ENCODE measurements around the gene TMEM106C. TPM values are rescaled to one million over a fixed set of nuclear protein-coding genes. Genes with fewer than 3 reads are reported as not detected.

TMEM106C gene
- total RNA-seq, 1 donor from 2014 or later, result 30.0 TPM

DNA sequence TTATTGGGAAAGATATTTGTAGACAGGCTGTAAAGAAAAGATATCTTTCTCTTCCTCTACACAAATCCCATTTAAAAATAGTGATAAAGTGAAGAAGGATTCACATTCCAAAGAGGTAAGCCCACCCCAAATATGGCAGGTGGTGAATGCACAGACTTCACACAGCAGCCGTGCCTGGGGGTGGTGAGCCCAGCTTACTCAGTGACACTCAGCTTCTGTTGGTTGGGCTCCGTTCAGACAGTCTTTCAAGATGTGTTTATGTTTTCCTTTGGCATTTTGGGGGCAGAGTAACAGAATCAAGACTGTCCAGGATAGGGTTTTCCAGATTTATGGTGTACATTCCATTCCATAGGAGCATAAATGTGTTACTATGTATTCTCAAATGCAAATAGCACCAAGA lies 45.0 kb downstream of the TMEM106C start:
- Histone ChIP-seq H3K36me3 (ENCODE audit: insufficient read depth, low read length) (no peaks in the 10 kb centered on the region), H3K79me2 (ENCODE audit: insufficient read depth, low read length) (no peaks in the 10 kb centered on the region), H3K4me1 (ENCODE audit: insufficient read depth, low read length) (peaks cover 7% of the 10 kb centered on the region), H3K9ac (ENCODE audit: low read length) (no peak overlapping the region), H3K27ac (ENCODE audit: low read depth, low read length) (no peak overlapping the region), H4K20me1 (ENCODE audit: insufficient read depth, low read length) (peaks cover 3% of the 10 kb centered on the region), H3K4me3 (ENCODE audit: insufficient read depth, low read depth, low read length) (no peak overlapping the region), H3K4me2 (ENCODE audit: low read length) (no peak overlapping the region), H3K9me3 (ENCODE audit: insufficient read depth, low read depth, low read length) (no peaks in the 10 kb centered on the region), H2AFZ (ENCODE audit: low read depth, low read length) (no peak overlapping the region), H3K27me3 (ENCODE audit: insufficient read depth, low read length) (peaks cover 77% of the 10 kb centered on the region)
- H3K4me3 Mint-ChIP-seq (ENCODE audit: unreplicated experiment), result no peak overlapping the region
- FAIRE-seq (no peak), DNase-seq (ENCODE audit: low read depth) (no peak)
- H3K9me3 Mint-ChIP-seq (ENCODE audit: unreplicated experiment), result peaks cover 2% of the 10 kb centered on the region
- H3K4me1 Mint-ChIP-seq (ENCODE audit: low read depth, unreplicated experiment), result no peaks in the 10 kb centered on the region
- TF ChIP-seq EZH2 (IDR thresholded peaks at IDR 0.05; ENCODE audit: insufficient read depth, low read length) (no peak), CTCF (IDR thresholded peaks at IDR 0.05; ENCODE audit: insufficient read depth, low read depth, low read length) (no peak)
- H3K27ac Mint-ChIP-seq (ENCODE audit: unreplicated experiment), result no peak overlapping the region
- H3K27me3 Mint-ChIP-seq (ENCODE audit: low read depth, unreplicated experiment), result peaks cover 63% of the 10 kb centered on the region
- H3K36me3 Mint-ChIP-seq (ENCODE audit: low read depth, unreplicated experiment), result no peaks in the 10 kb centered on the region

- Mint-ChIP-seq H3K4me3 (ENCODE audit: unreplicated experiment) (no peak overlapping the region), H3K36me3 (ENCODE audit: low read depth, unreplicated experiment) (no peaks in the 10 kb centered on the region), H3K9me3 (ENCODE audit: unreplicated experiment) (peaks cover 2% of the 10 kb centered on the region), H3K27ac (ENCODE audit: unreplicated experiment) (no peak overlapping the region), H3K4me1 (ENCODE audit: low read depth, unreplicated experiment) (no peaks in the 10 kb centered on the region), H3K27me3 (ENCODE audit: low read depth, unreplicated experiment) (peaks cover 59% of the 10 kb centered on the region)
- no peak overlapping the region for H3K4me2 ChIP-seq (ENCODE audit: low read length)
- H4K20me1 ChIP-seq (ENCODE audit: insufficient read depth, low read length), result no peaks in the 10 kb centered on the region
- no peak overlapping the region for H2AFZ ChIP-seq (ENCODE audit: low read depth, low read length)
- no peaks in the 10 kb centered on the region for H3K79me2 ChIP-seq (ENCODE audit: insufficient read depth, low read length)
- TF ChIP-seq CTCF (IDR thresholded peaks at IDR 0.05; ENCODE audit: insufficient read depth, low read depth, low read length) (no peak), EZH2 (IDR thresholded peaks at IDR 0.05; ENCODE audit: insufficient read depth, low read length) (no peak)
- no peaks in the 10 kb centered on the region for H3K36me3 ChIP-seq (ENCODE audit: insufficient read depth, low read length)
- peaks cover 2% of the 10 kb centered on the region for H3K4me1 ChIP-seq (ENCODE audit: insufficient read depth, low read length)
- no peak overlapping the region for H3K27ac ChIP-seq (ENCODE audit: low read depth, low read length)
- no peak overlapping the region for H3K9ac ChIP-seq (ENCODE audit: low read length)
- H3K27me3 ChIP-seq (ENCODE audit: insufficient read depth, low read length), result peaks cover 75% of the 10 kb centered on the region
- H3K4me3 ChIP-seq (ENCODE audit: insufficient read depth, low read depth, low read length), result no peak overlapping the region
- FAIRE-seq (no peak), DNase-seq (ENCODE audit: low read depth) (no peak)
- no peaks in the 10 kb centered on the region for H3K9me3 ChIP-seq (ENCODE audit: insufficient read depth, low read depth, low read length)
These were observed 45.6 kb downstream of the TMEM106C start for GRCh38 chr12:48008950-48009349.

- Mint-ChIP-seq H3K4me1 (ENCODE audit: low read depth, unreplicated experiment) (no peaks in the 10 kb centered on the region), H3K27ac (ENCODE audit: unreplicated experiment) (no peak overlapping the region), H3K4me3 (ENCODE audit: unreplicated experiment) (no peak overlapping the region), H3K27me3 (ENCODE audit: low read depth, unreplicated experiment) (peaks cover 59% of the 10 kb centered on the region), H3K36me3 (ENCODE audit: low read depth, unreplicated experiment) (no peaks in the 10 kb centered on the region), H3K9me3 (ENCODE audit: unreplicated experiment) (peaks cover 2% of the 10 kb centered on the region)
- no peaks in the 10 kb centered on the region for H4K20me1 ChIP-seq (ENCODE audit: insufficient read depth, low read length)
- no peaks in the 10 kb centered on the region for H3K36me3 ChIP-seq (ENCODE audit: insufficient read depth, low read length)
- no peak for TF ChIP-seq CTCF (IDR thresholded peaks at IDR 0.05; ENCODE audit: insufficient read depth, low read depth, low read length)
- no peak for TF ChIP-seq EZH2 (IDR thresholded peaks at IDR 0.05; ENCODE audit: insufficient read depth, low read length)
- no peaks in the 10 kb centered on the region for H3K4me1 ChIP-seq (ENCODE audit: insufficient read depth, low read length)
- no peaks in the 10 kb centered on the region for H3K9me3 ChIP-seq (ENCODE audit: insufficient read depth, low read depth, low read length)
- H3K27ac ChIP-seq (ENCODE audit: low read depth, low read length), result no peak overlapping the region
- H3K79me2 ChIP-seq (ENCODE audit: insufficient read depth, low read length), result no peaks in the 10 kb centered on the region
- FAIRE-seq (no peak), DNase-seq (ENCODE audit: low read depth) (no peak)
- no peak overlapping the region for H3K9ac ChIP-seq (ENCODE audit: low read length)
- no peak overlapping the region for H3K4me2 ChIP-seq (ENCODE audit: low read length)
- H3K27me3 ChIP-seq (ENCODE audit: insufficient read depth, low read length), result peaks cover 73% of the 10 kb centered on the region
- no peak overlapping the region for H3K4me3 ChIP-seq (ENCODE audit: insufficient read depth, low read depth, low read length)
- H2AFZ ChIP-seq (ENCODE audit: low read depth, low read length), result no peak overlapping the region
These were observed 46.1 kb downstream of the TMEM106C start for GRCh38 chr12:48009471-48009870.
